Caco-2 (cell line): ENCODE measurements around the gene IQSEC1. TPM values are rescaled to one million over a fixed set of nuclear protein-coding genes. Genes with fewer than 3 reads are reported as not detected.

Experiments used
- BruUV-seq: library from RNA; stranded (reverse); fragments of 400-500 nt; replicated peaks from 2 replicates; lab custom pipeline; 2021; lab: Mats Ljungman, UMichigan
- CTCF ChIA-PET: fragments of 300-600 bp; sonication (Branson Sonifier 250); formaldehyde crosslinking; loops from one replicate; lab custom pipeline; 2022; ENCODE audit warnings: antibody characterized with exemption; lab: Charles Lee
- POLR2A ChIA-PET: fragments of 300-600 bp; sonication (Branson Sonifier 250); formaldehyde crosslinking; loops from one replicate; lab custom pipeline; 2022; ENCODE audit warnings: antibody characterized with exemption; lab: Charles Lee
- DNase-seq, 2 experiments: peaks; one replicate each; pipeline versions ENCODE4 v3.0.0 to v3.0.0-alpha.2; 2020 to 2022
- H3K27me3 ChIP-seq: replicated peaks from 2 replicates; pipeline ENCODE4 v1.6.0; 2011; ENCODE audit warnings: low read length; ENCODE audit not compliant: control insufficient read depth, insufficient read depth
- H3K36me3 ChIP-seq: 2 replicates; pipeline ENCODE4 v1.5.1; 2011; ENCODE audit warnings: low read length; ENCODE audit not compliant: control insufficient read depth, insufficient read depth
- H3K4me1 ChIP-seq: fragments of 250-450 bp; sonication (Bioruptor Pico); 2 replicates; pipeline ENCODE4 v1.5.1; 2020; ENCODE audit warnings: mild to moderate bottlenecking
- H3K4me3 ChIP-seq: 2 replicates; pipeline ENCODE4 v1.5.1; 2011; ENCODE audit warnings: low read depth, mild to moderate bottlenecking, control low read depth, low read length
- H3K9me3 ChIP-seq: fragments of 250-450 bp; sonication (Bioruptor Pico); 2 replicates; pipeline ENCODE4 v1.5.1; 2020; ENCODE audit warnings: mild to moderate bottlenecking, moderate library complexity
- H3K27ac Mint-ChIP-seq: one replicate; pipeline ENCODE4 v1.8.0; 2022; ENCODE audit warnings: mixed read lengths; ENCODE audit not compliant: unreplicated experiment
- H3K27me3 Mint-ChIP-seq: one replicate; pipeline ENCODE4 v1.8.0; 2022; ENCODE audit warnings: mixed read lengths; ENCODE audit not compliant: insufficient read depth, unreplicated experiment
- H3K36me3 Mint-ChIP-seq: one replicate; pipeline ENCODE4 v1.8.0; 2022; ENCODE audit warnings: mild to moderate bottlenecking, mixed read lengths; ENCODE audit not compliant: insufficient read depth, unreplicated experiment
- H3K4me1 Mint-ChIP-seq: one replicate; pipeline ENCODE4 v1.8.0; 2022; ENCODE audit warnings: low read depth, mixed read lengths; ENCODE audit not compliant: unreplicated experiment
- H3K4me3 Mint-ChIP-seq: one replicate; pipeline ENCODE4 v1.8.0; 2022; ENCODE audit warnings: mild to moderate bottlenecking, moderate library complexity, mixed read lengths; ENCODE audit not compliant: unreplicated experiment
- H3K9me3 Mint-ChIP-seq: one replicate; pipeline ENCODE4 v1.8.0; 2022; ENCODE audit warnings: mixed read lengths; ENCODE audit not compliant: unreplicated experiment
- CTCF ChIP-seq, 2 experiments: fragments of 200-600 bp in 1 of 2; IDR thresholded peaks; 1 replicate in 1 of 2; 2 replicates in 1 of 2; pipeline versions ENCODE4 v1.5.1 to v1.8.0; 2011 to 2022; ENCODE audit warnings: antibody characterized with exemption in 1 of 2, control low read depth in 1 of 2, inconsistent platforms in 1 of 2, low read depth in 1 of 2, low read length in 1 of 2, mild to moderate bottlenecking in 1 of 2, moderate library complexity in 1 of 2; ENCODE audit not compliant: insufficient read depth in 1 of 2, severe bottlenecking in 1 of 2, unreplicated experiment in 1 of 2
- intact Hi-C: fragments of 100-400 bp; cut with micrococcal nuclease; formaldehyde crosslinking; loops from one replicate; pipeline ENCODE4 v1.10.0; 2022; ENCODE audit not compliant: unreplicated experiment
- total RNA-seq: library from RNA; stranded (reverse); gene quantifications from 2 replicates; pipeline ENCODE4 v1.2.3, GENCODE V29; 2022

Gene IQSEC1
- total RNA-seq, 1 experiment from 2014 or later = 40.0 TPM

GRCh38 chr3:13050446-13050845 is 22.8 kb downstream of the IQSEC1 start:
- POLR2A ChIA-PET = no interaction called here
- Mint-ChIP-seq H3K36me3 (no peaks in the 10 kb centered on the region), H3K4me3 (no peak overlapping the region), H3K27me3 (no peaks in the 10 kb centered on the region), H3K9me3 (no peaks in the 10 kb centered on the region), H3K27ac (no peak overlapping the region), H3K4me1 (no peaks in the 10 kb centered on the region)
- no peaks in the 10 kb centered on the region for H3K4me1 ChIP-seq
- intact Hi-C loops = no loop called here
- CTCF ChIA-PET = no interaction called here
- no peak overlapping the region for H3K4me3 ChIP-seq
- no peaks in the 10 kb centered on the region for H3K36me3 ChIP-seq
- no peaks in the 10 kb centered on the region for H3K9me3 ChIP-seq
- DNase-seq = no peak
- TF ChIP-seq CTCF (IDR thresholded peaks at IDR 0.05; ENCODE audit: insufficient read depth in 1 of 2, low read depth in 1 of 2, low read length in 1 of 2, severe bottlenecking in 1 of 2, unreplicated experiment in 1 of 2) = no peak
- BruUV-seq = no TSS peak
- no peaks in the 10 kb centered on the region for H3K27me3 ChIP-seq

GRCh38 chr3:13049400-13049799 is 23.8 kb downstream of the IQSEC1 start:
- no peaks in the 10 kb centered on the region for H3K4me1 Mint-ChIP-seq
- no peak overlapping the region for H3K4me3 ChIP-seq
- no peaks in the 10 kb centered on the region for H3K4me1 ChIP-seq
- H3K27me3 ChIP-seq = no peaks in the 10 kb centered on the region
- H3K9me3 Mint-ChIP-seq = no peaks in the 10 kb centered on the region
- H3K4me3 Mint-ChIP-seq = no peak overlapping the region
- no peak for TF ChIP-seq CTCF (IDR thresholded peaks at IDR 0.05; ENCODE audit: insufficient read depth in 1 of 2, low read depth in 1 of 2, low read length in 1 of 2, severe bottlenecking in 1 of 2, unreplicated experiment in 1 of 2)
- no peak overlapping the region for H3K27ac Mint-ChIP-seq
- ChIA-PET CTCF (no interaction called here), POLR2A (interaction anchor here (0.6 kb wide), 1 partner anchor 296 kb away, joined by 3 read pairs; no protein-coding TSS in a partner anchor)
- H3K36me3 ChIP-seq = no peaks in the 10 kb centered on the region
- H3K9me3 ChIP-seq = no peaks in the 10 kb centered on the region
- no TSS peak for BruUV-seq
- no peaks in the 10 kb centered on the region for H3K36me3 Mint-ChIP-seq
- H3K27me3 Mint-ChIP-seq = no peaks in the 10 kb centered on the region
- intact Hi-C loops = no loop called here
- DNase-seq = no peak

GRCh38 chr3:13047296-13048165 is 25.7 kb downstream of the IQSEC1 start:
- no peak for DNase-seq
- H3K9me3 Mint-ChIP-seq = no peaks in the 10 kb centered on the region

More at GRCh38 chr3:13047296-13048165, 25.7 kb downstream of the IQSEC1 start:
- peak in 1 of 2 experiments; percentile 4 for TF ChIP-seq CTCF (IDR thresholded peaks at IDR 0.05; ENCODE audit: insufficient read depth in 1 of 2, low read depth in 1 of 2, low read length in 1 of 2, severe bottlenecking in 1 of 2, unreplicated experiment in 1 of 2)
- Mint-ChIP-seq H3K27me3 (peaks cover 3% of the 10 kb centered on the region), H3K36me3 (no peaks in the 10 kb centered on the region), H3K4me3 (no peak overlapping the region), H3K27ac (no peak overlapping the region), H3K4me1 (no peaks in the 10 kb centered on the region)
- no TSS peak for BruUV-seq
- Histone ChIP-seq H3K4me3 (no peak overlapping the region), H3K4me1 (no peaks in the 10 kb centered on the region), H3K27me3 (no peaks in the 10 kb centered on the region), H3K36me3 (no peaks in the 10 kb centered on the region), H3K9me3 (no peaks in the 10 kb centered on the region)
- ChIA-PET POLR2A (no interaction called here), CTCF (no interaction called here)
- intact Hi-C loops = no loop called here
